Skeletal muscle tissue (tissue), 4 donors: ENCODE data around the gene TSPEAR. TPM values are rescaled to one million over a fixed set of nuclear protein-coding genes. Genes with fewer than 3 reads are reported as not detected.

Experiments used
- H3K27ac ChIP-seq: one replicate; pipeline ENCODE4 v1.7.0; 2013; ENCODE audit warnings: mild to moderate bottlenecking, low read depth, low read length, inconsistent platforms
- H3K27me3 ChIP-seq, 3 donors: one replicate each; pipeline ENCODE4 v1.7.0; 2013; ENCODE audit warnings: low read length in 3 of 3; ENCODE audit not compliant: control insufficient read depth in 3 of 3, insufficient read depth in 3 of 3
- H3K36me3 ChIP-seq, 3 donors: one replicate each; pipeline ENCODE4 v1.7.0; 2013; ENCODE audit warnings: low read length in 3 of 3; ENCODE audit not compliant: control insufficient read depth in 3 of 3, insufficient read depth in 3 of 3
- H3K4me1 ChIP-seq, 3 donors: one replicate each; pipeline ENCODE4 v1.7.0; 2013; ENCODE audit warnings: low read length in 3 of 3, mild to moderate bottlenecking in 3 of 3; ENCODE audit not compliant: control insufficient read depth in 3 of 3, insufficient read depth in 3 of 3
- H3K4me3 ChIP-seq, 3 donors: one replicate each; pipeline ENCODE4 v1.7.0; 2013; ENCODE audit warnings: low read length in 3 of 3
- H3K9ac ChIP-seq, 3 donors: one replicate each; pipeline ENCODE4 v1.7.0; 2013; ENCODE audit warnings: low read length in 3 of 3, mild to moderate bottlenecking in 3 of 3, moderate library complexity in 2 of 3, low read depth in 1 of 3
- H3K9me3 ChIP-seq, 3 donors: one replicate each; pipeline ENCODE4 v1.7.0; 2013; ENCODE audit warnings: low read length in 3 of 3; ENCODE audit not compliant: control insufficient read depth in 3 of 3
- total RNA-seq: library from RNA; depleted of rRNA; stranded (reverse); fragments of >200 nt; gene quantifications from one replicate; pipeline ENCODE4 v1.2.3, GENCODE V29; 2014
- donor health status: Osteomylitis.

TSPEAR gene
- total RNA-seq, 1 donor from 2014 or later, result not detected

DNA sequence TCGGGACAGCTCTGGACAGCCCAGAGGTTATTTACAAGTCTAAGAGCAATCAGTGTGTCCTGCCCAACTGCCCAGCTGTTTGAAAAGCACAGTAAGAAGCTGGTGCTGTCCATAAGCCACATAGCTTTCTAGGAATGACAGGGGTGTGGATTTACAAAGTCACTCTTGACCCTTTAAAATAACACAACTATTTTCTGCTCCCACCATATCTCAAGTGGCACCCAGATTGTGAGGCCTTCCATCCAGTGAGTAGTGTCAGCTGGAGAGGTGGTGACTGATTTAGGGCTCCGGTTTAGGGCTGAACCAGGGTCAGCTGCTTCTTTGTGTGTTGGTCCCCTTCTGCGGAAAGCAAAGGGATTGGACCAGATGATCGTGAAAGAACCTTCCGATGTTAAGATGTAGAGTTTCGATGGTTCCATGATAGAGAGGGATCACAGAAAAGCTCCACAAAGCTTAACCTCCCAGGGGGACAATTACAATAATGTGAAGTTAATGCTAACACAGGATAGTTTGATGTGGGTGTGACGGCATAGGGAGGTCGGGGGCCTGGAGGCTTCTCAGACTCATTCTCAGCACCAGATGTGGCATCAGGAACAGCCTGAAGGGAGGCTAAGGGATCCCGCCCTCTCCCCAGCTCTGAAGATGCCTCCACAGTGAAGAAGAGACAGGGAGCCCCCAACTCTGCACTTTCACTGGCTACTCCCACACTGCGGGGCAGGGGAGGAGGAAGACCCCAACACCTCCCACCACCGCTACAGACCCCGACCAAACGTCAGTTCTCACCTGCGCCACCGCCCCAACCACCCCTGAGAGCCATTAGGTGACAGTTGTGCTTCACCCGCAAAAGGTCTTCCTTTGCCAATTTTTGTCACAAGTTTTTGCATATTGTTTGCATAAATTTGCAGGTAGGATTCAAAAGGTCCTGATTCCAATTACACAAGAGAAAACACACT lies 215.5 kb downstream of the TSPEAR start:
- H3K4me3 ChIP-seq, result no peak overlapping the region
- H3K36me3 ChIP-seq, result no peaks in the 10 kb centered on the region
- peaks cover 0 to 9% (median 7%) of the 10 kb centered on the region in 3 donors for H3K9me3 ChIP-seq
- no peak overlapping the region for H3K27ac ChIP-seq
- H3K9ac ChIP-seq, result no peak overlapping the region
- peaks cover 0 to 4% (median 0%) of the 10 kb centered on the region in 3 donors for H3K4me1 ChIP-seq
- peaks cover 18 to 61% (median 56%) of the 10 kb centered on the region in 3 donors for H3K27me3 ChIP-seq

GRCh38 chr21:44494956-44495355 lies 216.4 kb downstream of the TSPEAR start:
- Histone ChIP-seq H3K27ac (no peak overlapping the region), H3K4me1 (peaks cover 0 to 4% (median 0%) of the 10 kb centered on the region in 3 donors), H3K27me3 (peaks cover 18 to 58% (median 53%) of the 10 kb centered on the region in 3 donors), H3K9me3 (peaks cover 0 to 9% (median 7%) of the 10 kb centered on the region in 3 donors), H3K4me3 (no peak overlapping the region), H3K36me3 (no peaks in the 10 kb centered on the region), H3K9ac (no peak overlapping the region)

DNA sequence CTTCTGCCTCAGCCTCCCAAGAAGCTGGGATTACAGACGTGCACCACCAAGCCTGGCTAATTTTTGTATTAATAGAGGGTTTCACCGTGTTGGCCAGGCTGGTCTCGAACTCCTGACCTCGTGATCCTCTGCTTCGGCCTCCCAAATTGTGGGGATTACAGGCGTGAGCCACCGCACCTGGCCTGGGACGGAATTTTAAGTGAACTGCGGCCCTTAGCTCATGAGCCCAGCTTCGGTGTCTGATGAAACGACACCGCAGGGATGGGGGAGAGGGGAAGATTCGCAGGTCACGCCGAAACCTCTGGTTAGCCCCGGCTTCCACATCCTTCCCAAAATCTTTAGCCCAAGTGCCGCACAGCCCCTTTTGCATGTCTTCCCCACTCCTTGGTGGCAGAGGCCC lies 217.0 kb downstream of the TSPEAR start:
- Histone ChIP-seq H3K36me3 (no peaks in the 10 kb centered on the region), H3K4me3 (no peak overlapping the region), H3K9me3 (peaks cover 0 to 9% (median 7%) of the 10 kb centered on the region in 3 donors), H3K9ac (no peak overlapping the region), H3K27ac (no peak overlapping the region), H3K27me3 (peaks cover 15 to 53% (median 48%) of the 10 kb centered on the region in 3 donors), H3K4me1 (peaks cover 0 to 4% (median 0%) of the 10 kb centered on the region in 3 donors)

DNA sequence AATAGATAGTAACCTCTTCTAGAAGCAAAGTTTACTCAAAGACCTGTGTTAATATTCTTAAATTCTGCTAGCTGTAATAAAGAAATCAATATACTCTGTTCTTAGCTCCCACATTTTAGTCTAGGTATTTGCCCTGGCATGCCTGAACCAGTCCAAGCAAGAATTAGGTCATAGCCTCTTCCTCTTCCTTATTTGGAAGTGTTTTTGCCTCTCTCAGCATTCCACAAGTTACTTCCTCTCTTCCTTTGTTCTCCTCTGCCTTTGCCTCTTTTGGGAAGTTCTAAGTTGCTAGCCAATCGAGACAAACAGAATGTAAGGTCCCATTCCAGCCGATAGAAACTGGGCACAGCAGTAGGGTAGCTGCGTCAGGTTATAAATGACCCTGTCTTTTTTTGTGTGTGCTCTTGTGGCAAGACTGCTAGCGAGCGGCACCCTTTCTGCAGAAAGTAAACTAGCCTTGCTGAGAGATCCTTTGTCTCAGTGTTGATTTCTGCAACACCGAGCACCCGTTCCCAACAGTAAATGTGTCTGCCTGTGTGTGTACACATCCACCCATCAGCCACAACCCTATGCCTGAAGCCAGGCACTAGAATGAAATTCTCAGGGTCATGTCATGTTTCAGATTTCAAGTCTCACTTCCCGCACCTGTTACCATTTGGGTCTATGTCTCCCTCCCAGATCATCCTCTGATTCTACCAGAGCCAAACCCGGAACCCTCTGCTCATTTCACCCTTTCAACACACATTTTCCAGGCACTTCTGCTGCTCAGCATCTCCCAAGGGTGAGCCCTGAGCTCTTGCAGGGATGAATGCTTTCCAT lies 218.6 kb downstream of the TSPEAR start:
- Histone ChIP-seq H3K27ac (no peak overlapping the region), H3K4me3 (no peak overlapping the region)

GRCh38 chr21:44490816-44491215 lies 220.6 kb downstream of the TSPEAR start:
- no peak overlapping the region for H3K9ac ChIP-seq
- H3K27ac ChIP-seq, result no peak overlapping the region
- no peaks in the 10 kb centered on the region for H3K4me1 ChIP-seq
- H3K27me3 ChIP-seq, result peaks cover 4 to 35% (median 27%) of the 10 kb centered on the region in 3 donors
- peaks cover 0 to 9% (median 7%) of the 10 kb centered on the region in 3 donors for H3K9me3 ChIP-seq
- no peak overlapping the region for H3K4me3 ChIP-seq
- H3K36me3 ChIP-seq, result no peaks in the 10 kb centered on the region

More for the DNA sequence above, 218.6 kb downstream of the TSPEAR start:
- H3K9me3 ChIP-seq, result peaks cover 0 to 9% (median 7%) of the 10 kb centered on the region in 3 donors
- H3K9ac ChIP-seq, result no peak overlapping the region
- peaks cover 13 to 39% (median 38%) of the 10 kb centered on the region in 3 donors for H3K27me3 ChIP-seq
- H3K36me3 ChIP-seq, result no peaks in the 10 kb centered on the region
- peaks cover 0 to 2% (median 0%) of the 10 kb centered on the region in 3 donors for H3K4me1 ChIP-seq

GRCh38 chr21:44490405-44490804 lies 221.0 kb downstream of the TSPEAR start:
- Histone ChIP-seq H3K27me3 (peaks cover 7 to 32% (median 27%) of the 10 kb centered on the region in 3 donors), H3K4me1 (no peaks in the 10 kb centered on the region), H3K9me3 (peaks cover 0 to 9% (median 7%) of the 10 kb centered on the region in 3 donors), H3K36me3 (no peaks in the 10 kb centered on the region), H3K9ac (no peak overlapping the region), H3K4me3 (no peak overlapping the region), H3K27ac (no peak overlapping the region)

DNA sequence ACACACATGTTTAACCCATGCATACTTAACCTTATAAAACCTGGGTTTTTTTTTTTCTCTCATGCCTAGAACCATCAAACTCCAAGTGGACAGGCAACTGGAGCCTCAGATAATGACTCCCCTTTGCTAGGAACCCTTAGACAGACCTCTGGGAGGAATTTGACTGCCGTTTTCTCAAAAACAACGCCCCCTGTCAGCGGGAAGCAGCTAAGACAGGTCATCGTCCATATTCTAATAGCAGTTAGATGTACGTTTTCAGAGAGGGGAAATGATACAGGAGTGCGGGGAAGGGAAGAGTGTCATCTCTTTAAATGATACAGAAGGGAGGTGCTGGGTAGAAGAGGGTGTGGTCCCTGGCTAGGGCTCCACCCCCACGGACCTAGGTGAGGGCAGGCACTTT lies 221.4 kb downstream of the TSPEAR start:
- no peaks in the 10 kb centered on the region for H3K36me3 ChIP-seq
- no peak overlapping the region for H3K9ac ChIP-seq
- H3K9me3 ChIP-seq, result peaks cover 0 to 9% (median 7%) of the 10 kb centered on the region in 3 donors
- H3K4me1 ChIP-seq, result no peaks in the 10 kb centered on the region
- H3K27me3 ChIP-seq, result peaks cover 7 to 28% (median 22%) of the 10 kb centered on the region in 3 donors
- H3K4me3 ChIP-seq, result no peak overlapping the region
- H3K27ac ChIP-seq, result no peak overlapping the region

DNA sequence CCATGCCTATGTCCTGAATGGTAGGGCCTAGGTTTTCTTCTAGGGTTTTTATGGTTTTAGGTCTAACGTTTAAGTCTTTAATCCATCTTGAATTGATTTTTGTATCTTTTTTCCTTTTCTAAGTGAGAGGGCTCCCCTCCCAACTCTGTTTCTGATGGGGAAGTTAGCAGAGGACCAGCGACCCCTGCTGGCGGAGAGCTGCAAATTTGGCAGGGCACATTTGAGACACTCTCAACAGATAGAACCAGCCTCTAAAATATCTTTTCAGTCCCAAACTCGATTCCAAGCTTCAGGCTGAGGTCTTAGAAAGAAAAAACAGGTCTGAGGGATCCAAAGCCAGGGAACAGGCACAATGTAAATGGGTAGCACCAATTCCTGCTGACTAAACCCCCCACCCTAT lies 223.5 kb downstream of the TSPEAR start:
- Histone ChIP-seq H3K9me3 (peaks cover 0 to 4% (median 2%) of the 10 kb centered on the region in 3 donors), H3K36me3 (no peaks in the 10 kb centered on the region), H3K27me3 (peaks cover 15 to 22% (median 18%) of the 10 kb centered on the region in 3 donors), H3K9ac (no peak overlapping the region), H3K4me1 (no peaks in the 10 kb centered on the region), H3K4me3 (no peak overlapping the region), H3K27ac (no peak overlapping the region)

DNA sequence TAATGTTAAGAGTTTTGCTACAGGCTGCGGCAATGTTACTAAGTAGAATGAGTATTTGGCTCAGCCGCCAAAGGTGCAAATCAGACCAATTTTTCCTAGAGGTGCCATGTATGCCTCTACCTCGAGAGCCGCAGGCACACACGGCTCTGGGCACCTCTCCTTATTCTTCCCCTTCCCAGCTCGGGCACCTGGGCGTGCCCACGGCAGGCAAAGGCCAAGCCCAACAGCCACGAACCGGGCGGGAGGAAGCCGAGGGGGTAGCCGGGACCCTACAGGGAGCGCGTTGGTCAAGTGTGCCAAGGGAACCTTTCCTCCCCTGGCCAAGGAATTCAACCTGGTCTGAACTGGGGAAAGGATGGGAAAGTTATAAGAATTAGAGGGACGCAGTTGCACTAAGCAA lies 225.1 kb downstream of the TSPEAR start:
- Histone ChIP-seq H3K4me1 (no peaks in the 10 kb centered on the region), H3K4me3 (no peak overlapping the region), H3K9ac (no peak overlapping the region), H3K27me3 (peaks cover 15 to 20% (median 18%) of the 10 kb centered on the region in 3 donors), H3K27ac (no peak overlapping the region), H3K36me3 (no peaks in the 10 kb centered on the region), H3K9me3 (no peaks in the 10 kb centered on the region)
